HL-60/S4 treated with retinoic acid at 250 ng/mL for 4 days and 3 days (cell line): ENCODE results near the gene LRRC31.

ENCODE experiments used
- in situ Hi-C: fragments of 300-500 bp; cut with MboI; formaldehyde crosslinking; loops from 2 replicates; pipeline ENCODE4 v1.7.0; 2022; ENCODE audit warnings: low sequenced_read_pairs

Gene LRRC31

DNA sequence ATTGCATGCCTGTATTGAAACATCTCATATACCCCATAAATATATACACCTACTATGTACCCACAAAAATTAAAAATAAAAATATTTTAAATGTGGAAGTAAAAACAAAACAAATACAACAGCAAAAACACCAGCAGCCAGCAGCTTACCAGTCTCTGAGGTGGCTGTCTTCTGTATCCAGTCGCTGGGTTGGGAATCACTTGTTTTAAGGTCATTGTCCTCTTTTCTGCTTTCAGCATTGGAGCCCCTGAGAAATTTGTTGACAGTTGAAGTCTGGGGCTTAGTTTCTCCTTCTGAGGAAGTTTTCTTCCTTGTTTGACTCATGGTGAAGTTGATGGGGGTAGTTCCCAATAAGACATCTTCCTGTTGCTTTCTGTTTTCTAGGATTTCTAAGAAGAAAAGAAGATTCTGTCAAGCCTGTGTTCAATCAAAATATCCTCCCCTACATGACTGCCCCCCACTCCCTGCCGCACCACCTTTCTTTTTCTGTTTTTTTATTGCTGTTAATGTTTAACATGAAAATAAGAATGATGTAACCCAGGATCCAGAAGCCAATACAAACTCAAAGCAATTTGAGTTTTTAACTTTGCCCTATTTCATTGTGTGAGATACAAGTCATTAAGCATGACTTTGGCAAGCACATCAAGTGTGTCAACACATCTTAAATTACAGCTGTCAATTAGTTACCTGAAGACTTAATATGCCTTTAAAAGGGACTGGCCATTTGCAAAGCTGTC lies at the start of gene LRRC31:
Gene LRRC31 (minus strand): TSS at position 452 of the 737 bp plus-strand sequence. CDS start 128 bp downstream, at position 324.
- in situ Hi-C loops = loop anchor here (25.0 kb wide), 2 partner anchors 168 to 518 kb away; partner anchors contain the start of gene GPR160

GRCh38 chr3:169914321-169914720 lies 44.6 kb upstream of the LRRC31 start:
- in situ Hi-C loops = no loop called here

DNA sequence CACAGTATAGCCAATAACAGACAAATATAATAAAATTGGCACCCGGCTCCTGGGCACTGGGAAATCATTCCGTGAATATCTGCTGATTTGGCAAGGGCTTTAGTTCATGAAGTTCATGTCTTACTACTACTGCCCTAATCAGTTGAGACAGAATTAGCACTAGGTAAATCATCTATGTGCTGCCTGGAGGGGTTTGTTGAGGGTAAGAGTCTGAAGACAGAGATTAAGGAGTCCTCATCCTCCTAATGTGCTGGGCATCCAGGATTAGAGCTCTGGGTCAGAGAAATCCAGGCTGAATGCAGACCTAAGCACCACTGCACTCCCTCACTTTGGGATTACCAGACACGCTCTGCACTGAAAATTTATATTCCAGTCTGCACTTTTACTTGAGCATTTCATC lies 43.6 kb upstream of the LRRC31 start:
- in situ Hi-C loops = no loop called here

GRCh38 chr3:169911272-169911671 lies 41.5 kb upstream of the LRRC31 start, which contains the start of gene SAMD7:
TSS of gene SAMD7 (plus strand) at chr3:169911572. CDS start at chr3:169919499, 7,927 bp downstream.
- in situ Hi-C loops = no loop called here

DNA sequence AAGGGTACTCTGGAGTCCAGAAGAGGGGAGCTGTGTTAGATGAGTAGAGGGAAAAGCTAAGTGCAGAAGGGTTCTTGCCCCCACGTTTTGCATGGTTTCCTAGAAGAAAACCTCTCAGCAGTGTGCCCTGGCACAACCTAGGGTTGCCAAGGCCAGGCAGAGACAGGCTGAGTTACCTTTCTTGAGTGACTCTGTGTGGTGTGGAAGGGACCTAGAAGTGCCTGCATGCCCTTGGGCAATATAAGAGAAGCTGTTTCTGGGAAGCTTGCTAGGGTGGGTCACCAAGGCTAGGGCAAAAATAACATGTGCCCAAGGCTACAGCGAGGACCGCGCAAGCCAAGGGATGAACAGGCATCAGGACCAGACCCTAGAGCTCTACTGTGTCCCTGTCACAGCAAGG lies 38.2 kb upstream of the LRRC31 start:
- in situ Hi-C loops = no loop called here

- in situ Hi-C loops = no loop called here
These were observed 37.7 kb upstream of the LRRC31 start for GRCh38 chr3:169907476-169907875.

DNA sequence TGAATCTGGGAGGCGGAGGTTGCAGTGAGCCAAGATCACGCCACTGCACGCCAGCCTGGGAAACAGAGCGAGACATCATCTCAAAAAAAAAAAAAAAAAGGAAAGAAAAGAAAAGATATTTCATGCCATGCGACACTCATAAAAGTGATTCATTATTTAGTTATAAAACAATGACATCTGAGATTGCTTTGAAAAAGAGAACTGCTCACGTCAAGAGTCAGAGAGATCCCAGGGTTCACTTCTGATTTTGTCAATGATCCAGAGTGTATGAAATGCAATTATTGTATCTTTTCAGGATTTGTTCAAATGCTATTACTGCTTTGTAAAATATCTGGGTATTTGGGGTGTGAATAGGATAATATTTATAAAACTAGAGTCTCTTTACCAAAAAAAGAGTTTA lies 35.7 kb upstream of the LRRC31 start:
- in situ Hi-C loops = no loop called here

GRCh38 chr3:169901453-169901852 lies 31.7 kb upstream of the LRRC31 start:
- in situ Hi-C loops = no loop called here

- in situ Hi-C loops = no loop called here
These were observed 27.5 kb upstream of the LRRC31 start for GRCh38 chr3:169897284-169897683.

GRCh38 chr3:169895072-169895471 lies 25.3 kb upstream of the LRRC31 start:
- in situ Hi-C loops = no loop called here

GRCh38 chr3:169894110-169894509 lies 24.4 kb upstream of the LRRC31 start:
- in situ Hi-C loops = no loop called here

GRCh38 chr3:169891886-169892285 lies 22.2 kb upstream of the LRRC31 start:
- in situ Hi-C loops = no loop called here

DNA sequence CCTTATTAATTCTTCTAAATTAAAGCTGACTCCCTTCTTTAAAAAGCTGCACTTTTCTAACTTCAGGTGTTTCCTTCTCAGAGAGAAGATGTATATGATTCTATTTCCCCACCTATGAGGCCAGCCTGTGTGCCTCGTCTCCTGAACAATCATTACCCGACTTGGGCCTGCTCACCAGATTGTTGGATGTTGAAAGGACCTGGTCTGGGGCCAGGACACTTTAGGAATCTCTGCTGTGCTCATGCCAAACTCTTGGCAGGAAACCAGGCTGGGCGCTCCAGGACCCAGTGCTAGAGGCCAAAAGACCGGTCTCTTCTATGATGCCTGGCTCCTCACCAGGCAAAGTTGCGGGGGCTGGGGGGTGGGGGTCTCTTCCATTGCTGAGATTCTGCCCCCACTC lies 16.9 kb upstream of the LRRC31 start:
- in situ Hi-C loops = no loop called here

GRCh38 chr3:169880576-169881250 lies 11.0 kb upstream of the LRRC31 start:
- in situ Hi-C loops = no loop called here

DNA sequence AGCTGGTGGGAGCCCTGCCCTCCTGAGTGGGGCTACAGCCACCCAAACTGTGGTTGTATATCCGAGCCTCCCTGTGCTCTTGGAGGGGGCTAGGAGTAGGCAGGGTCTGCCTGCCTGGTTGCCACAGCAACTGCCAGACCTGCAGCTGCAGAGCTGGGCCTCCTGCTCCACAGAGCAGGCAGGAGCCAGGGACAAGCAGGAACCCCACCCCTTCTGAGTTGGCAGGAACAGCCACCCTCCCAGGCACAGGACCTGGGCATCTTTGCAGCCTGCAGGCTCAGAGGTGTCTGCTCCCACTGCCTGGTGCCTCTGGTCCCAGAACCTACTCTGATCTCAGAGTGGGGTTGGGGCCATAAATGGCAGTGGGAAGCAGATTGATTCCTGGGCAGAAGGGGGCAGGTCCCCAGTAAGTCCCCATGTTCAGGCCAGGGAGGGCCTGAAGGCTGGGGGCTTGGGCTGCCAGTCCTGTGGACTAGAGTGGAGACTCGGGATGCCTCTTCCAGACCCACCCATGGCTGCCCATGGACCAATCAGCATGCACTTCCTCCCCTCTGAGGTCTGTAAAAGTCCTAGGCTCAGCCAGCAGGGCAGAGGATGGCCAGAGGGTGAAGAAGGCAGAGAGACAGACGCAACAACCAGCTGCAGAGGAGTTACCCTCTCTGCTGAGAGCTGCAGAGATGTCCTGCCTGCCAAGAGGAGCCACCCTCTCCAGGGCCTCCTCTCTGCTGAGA lies 10.3 kb upstream of the LRRC31 start:
- in situ Hi-C loops = no loop called here

GRCh38 chr3:169879013-169879557 lies 9.3 kb upstream of the LRRC31 start:
- in situ Hi-C loops = no loop called here

- in situ Hi-C loops = loop anchor here (25.0 kb wide), 2 partner anchors 166 to 516 kb away; partner anchors contain the start of gene GPR160
These were observed 1.6 kb upstream of the LRRC31 start for GRCh38 chr3:169871129-169871886.

DNA sequence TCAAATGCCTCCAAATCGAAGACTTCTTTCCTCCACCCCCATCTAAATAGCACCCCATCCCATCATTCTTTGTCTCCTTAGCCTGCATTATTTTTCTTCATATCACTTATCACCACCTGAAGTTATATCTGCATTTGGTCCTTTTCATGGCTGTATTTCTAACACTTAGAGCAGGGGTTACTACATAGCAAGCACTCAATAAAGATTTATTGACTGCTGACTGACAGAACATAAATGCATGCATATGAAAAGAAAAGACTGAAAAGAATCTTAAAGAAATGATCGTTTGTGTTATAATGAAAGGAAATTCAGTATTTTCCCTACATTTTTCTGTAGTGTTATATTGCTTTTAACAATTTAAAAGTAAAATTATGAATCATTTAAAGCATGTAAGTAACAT lies 1.4 kb downstream of the LRRC31 start:
- in situ Hi-C loops = loop anchor here (25.0 kb wide), 2 partner anchors 169 to 519 kb away; partner anchors contain the start of gene GPR160

DNA sequence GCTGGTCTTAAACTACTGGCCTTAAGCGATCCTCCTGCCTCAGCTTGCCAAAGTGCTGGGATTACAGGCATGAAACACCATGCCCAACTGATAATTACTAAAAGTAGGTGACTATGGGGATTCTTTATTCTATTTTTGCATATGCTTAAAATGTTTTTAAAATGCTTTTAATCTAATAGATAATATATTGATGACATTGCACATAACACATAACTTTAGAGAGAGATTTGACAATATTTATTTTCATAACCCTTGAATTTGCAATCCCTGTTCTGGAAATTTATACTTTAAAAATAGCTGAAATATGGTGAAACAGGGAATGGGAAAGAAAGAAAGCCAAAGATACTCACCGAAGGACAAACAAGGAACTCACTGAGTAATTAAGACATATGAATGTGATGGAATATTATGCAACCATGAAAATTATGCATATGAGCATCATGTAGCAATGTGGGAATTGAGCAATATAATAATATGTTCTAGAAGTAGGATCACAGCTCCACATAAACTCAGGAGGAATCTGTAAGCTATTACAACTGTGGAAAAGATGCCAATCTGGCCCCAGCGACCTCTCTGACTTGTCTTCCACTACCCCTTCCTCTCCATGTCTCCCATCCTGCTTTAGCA lies 2.0 kb downstream of the LRRC31 start:
- in situ Hi-C loops = loop anchor here (25.0 kb wide), 2 partner anchors 170 to 520 kb away; partner anchors contain the start of gene GPR160
